OCI-LY7 (cell line): ENCODE results near the gene C5orf52.

ENCODE experiments used
- EZH2phosphoT487 ChIP-seq: fragments of 200-600 bp; sonication (generic); IDR thresholded peaks from 2 replicates; pipeline ENCODE4 v1.6.1; 2018; ENCODE audit warnings: low read depth, borderline replicate concordance, mild to moderate bottlenecking, mixed run types, antibody characterized with exemption, low read length, moderate library complexity, mixed read lengths
- TF ChIP-seq, protein P1 (sequence below): fragments of 200-600 bp; sonication (generic); conservative IDR thresholded peaks from 2 replicates; pipeline ENCODE4 v1.5.1; 2014; ENCODE audit warnings: mild to moderate bottlenecking, antibody characterized with exemption, low read length, moderate library complexity, mixed read lengths

DNA sequence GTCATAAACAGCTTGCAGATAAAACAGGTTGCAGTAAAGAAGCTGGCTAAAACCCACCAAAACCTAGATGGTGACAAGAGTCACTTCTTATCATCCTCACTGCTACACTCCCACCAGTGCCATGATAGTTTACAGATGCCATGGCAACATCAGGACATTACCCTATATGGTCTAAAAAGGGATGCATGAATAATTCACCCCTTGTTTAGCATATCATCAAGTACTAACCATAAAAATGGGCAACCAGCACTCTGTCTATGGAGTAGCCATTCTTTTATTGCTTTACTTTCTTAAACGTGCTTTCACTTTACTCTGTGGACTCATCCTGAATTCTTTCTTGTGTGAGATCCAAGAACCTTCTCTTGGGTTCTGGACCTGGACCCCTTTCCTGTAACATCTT, 12.4 kb upstream of the C5orf52 start:
- TF ChIP-seq, protein P1, sequence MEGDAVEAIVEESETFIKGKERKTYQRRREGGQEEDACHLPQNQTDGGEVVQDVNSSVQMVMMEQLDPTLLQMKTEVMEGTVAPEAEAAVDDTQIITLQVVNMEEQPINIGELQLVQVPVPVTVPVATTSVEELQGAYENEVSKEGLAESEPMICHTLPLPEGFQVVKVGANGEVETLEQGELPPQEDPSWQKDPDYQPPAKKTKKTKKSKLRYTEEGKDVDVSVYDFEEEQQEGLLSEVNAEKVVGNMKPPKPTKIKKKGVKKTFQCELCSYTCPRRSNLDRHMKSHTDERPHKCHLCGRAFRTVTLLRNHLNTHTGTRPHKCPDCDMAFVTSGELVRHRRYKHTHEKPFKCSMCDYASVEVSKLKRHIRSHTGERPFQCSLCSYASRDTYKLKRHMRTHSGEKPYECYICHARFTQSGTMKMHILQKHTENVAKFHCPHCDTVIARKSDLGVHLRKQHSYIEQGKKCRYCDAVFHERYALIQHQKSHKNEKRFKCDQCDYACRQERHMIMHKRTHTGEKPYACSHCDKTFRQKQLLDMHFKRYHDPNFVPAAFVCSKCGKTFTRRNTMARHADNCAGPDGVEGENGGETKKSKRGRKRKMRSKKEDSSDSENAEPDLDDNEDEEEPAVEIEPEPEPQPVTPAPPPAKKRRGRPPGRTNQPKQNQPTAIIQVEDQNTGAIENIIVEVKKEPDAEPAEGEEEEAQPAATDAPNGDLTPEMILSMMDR = no peak
- no peak for TF ChIP-seq EZH2phosphoT487
